Activated T-helper 1 cell treated with anti-CD3 and anti-CD28 coated beads, Interleukin-12 subunit alpha, Interleukin-12 subunit beta, Interleukin-2, Interleukin-4 antibody, amounts not matched to agents 30 ng/mL and 10 ng/mL and 1 ng/mL, durations not matched to agents 14 hours and 24 hours and 36 hours (primary cell): Measurements from ENCODE around the gene TMEM221. TPM values are rescaled to one million over a fixed set of nuclear protein-coding genes. Genes with fewer than 3 reads are reported as not detected.

ENCODE experiments used
- DNase-seq: peaks from one replicate; pipeline ENCODE4 v3.0.0; 2021; ENCODE audit warnings: low spot score
- H3K27ac Mint-ChIP-seq: one replicate; pipeline ENCODE4 v1.8.0; 2021; ENCODE audit warnings: mild to moderate bottlenecking, mixed read lengths
- H3K27me3 Mint-ChIP-seq: one replicate; pipeline ENCODE4 v1.8.0; 2022; ENCODE audit warnings: mild to moderate bottlenecking, moderate library complexity, mixed read lengths; ENCODE audit not compliant: insufficient read depth
- H3K36me3 Mint-ChIP-seq: one replicate; pipeline ENCODE4 v1.8.0; 2021; ENCODE audit warnings: low read depth, mixed read lengths
- H3K4me1 Mint-ChIP-seq: one replicate; pipeline ENCODE4 v1.8.0; 2021; ENCODE audit warnings: low read depth, mixed read lengths
- H3K4me3 Mint-ChIP-seq: one replicate; pipeline ENCODE4 v1.8.0; 2021; ENCODE audit warnings: mild to moderate bottlenecking, moderate library complexity, mixed read lengths
- H3K9me3 Mint-ChIP-seq: one replicate; pipeline ENCODE4 v1.8.0; 2021; ENCODE audit warnings: mixed read lengths
- intact Hi-C: fragments of 100-400 bp; cut with micrococcal nuclease; formaldehyde crosslinking; loops from one replicate; pipeline ENCODE4 v1.15.1; 2024
- total RNA-seq: library from RNA; stranded (reverse); gene quantifications from 2 replicates; pipeline ENCODE4 v1.2.3, GENCODE V29; 2022

The TMEM221 gene
- total RNA-seq, 1 donor from 2014 or later: not detected

DNA sequence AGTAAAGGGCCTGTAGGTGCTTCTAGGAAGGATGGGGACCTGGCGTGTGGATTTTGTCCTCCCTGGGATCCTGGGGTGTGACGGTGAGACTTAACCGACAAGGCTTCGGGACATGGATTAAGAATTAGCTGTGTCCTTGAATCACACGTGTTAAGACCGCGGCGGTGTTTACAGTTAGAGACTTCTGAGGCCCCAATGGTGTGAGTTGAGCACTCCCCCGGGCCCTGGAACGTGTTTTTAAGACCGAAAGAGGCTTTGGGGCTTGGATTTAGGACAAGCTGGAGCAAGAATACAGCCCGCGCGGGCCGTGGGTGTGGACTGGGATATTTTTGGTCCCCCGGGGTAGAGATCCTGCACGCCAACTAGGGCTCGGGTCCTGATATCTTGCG is 20.6 kb upstream of the TMEM221 start:
- no peak for DNase-seq
- peak overlapping the region; percentile 63 for H3K27ac Mint-ChIP-seq
- intact Hi-C loops: loop anchor here (1.0 kb wide), 3 partner anchors 16 to 66 kb away; no protein-coding TSS in a partner anchor
- no peaks in the 10 kb centered on the region for H3K9me3 Mint-ChIP-seq
- peak overlapping the region; percentile 89 for H3K4me3 Mint-ChIP-seq
- no peaks in the 10 kb centered on the region for H3K36me3 Mint-ChIP-seq
- peaks cover 30% of the 10 kb centered on the region for H3K4me1 Mint-ChIP-seq
- H3K27me3 Mint-ChIP-seq: peaks cover 28% of the 10 kb centered on the region

DNA sequence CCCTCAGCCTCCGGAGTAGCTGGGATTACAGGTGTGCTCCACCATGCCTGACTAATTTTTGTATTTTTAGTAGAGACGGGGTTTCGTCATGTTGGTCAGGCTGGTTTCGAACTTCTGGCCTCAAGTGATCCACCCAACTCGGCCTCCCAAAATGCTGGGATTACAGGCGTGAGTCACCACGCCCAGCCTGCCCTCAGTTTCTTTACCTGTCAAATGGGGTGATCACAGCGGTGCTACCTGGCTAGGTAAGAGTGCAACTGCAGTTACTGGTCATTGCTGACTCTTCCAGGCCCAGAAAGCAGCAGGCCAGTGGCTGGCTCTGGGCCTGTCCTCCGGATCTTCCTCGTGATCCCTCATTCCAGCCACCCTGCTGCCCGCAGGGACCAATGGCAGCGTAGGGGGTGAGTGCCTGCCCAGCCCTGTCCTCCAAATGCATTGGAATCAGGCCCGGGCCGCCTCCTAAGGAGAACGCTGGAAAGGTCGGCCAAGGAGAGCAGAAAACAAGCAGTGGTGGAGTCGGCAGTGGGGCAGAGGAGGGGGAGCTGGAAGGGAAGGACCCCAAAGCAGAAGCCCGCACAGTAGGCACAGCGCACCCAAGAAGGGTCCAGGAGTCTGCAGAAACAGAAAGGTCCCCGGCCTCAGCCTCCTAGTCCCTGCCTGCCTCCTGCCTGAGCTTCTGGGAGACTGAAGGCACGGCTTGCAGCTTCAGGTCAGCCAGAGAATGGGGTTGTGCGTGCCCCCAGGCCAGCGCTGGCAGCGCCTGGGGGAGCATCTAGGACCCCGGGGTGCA is 20.0 kb upstream of the TMEM221 start:
- H3K27ac Mint-ChIP-seq: no peak overlapping the region
- no peak for DNase-seq
- H3K9me3 Mint-ChIP-seq: no peaks in the 10 kb centered on the region
- intact Hi-C loops: loop anchor here (1.0 kb wide), 3 partner anchors 15 to 65 kb away; no protein-coding TSS in a partner anchor
- peaks cover 30% of the 10 kb centered on the region for H3K4me1 Mint-ChIP-seq
- H3K4me3 Mint-ChIP-seq: peak overlapping the region; percentile 89
- H3K36me3 Mint-ChIP-seq: no peaks in the 10 kb centered on the region
- H3K27me3 Mint-ChIP-seq: peaks cover 28% of the 10 kb centered on the region

DNA sequence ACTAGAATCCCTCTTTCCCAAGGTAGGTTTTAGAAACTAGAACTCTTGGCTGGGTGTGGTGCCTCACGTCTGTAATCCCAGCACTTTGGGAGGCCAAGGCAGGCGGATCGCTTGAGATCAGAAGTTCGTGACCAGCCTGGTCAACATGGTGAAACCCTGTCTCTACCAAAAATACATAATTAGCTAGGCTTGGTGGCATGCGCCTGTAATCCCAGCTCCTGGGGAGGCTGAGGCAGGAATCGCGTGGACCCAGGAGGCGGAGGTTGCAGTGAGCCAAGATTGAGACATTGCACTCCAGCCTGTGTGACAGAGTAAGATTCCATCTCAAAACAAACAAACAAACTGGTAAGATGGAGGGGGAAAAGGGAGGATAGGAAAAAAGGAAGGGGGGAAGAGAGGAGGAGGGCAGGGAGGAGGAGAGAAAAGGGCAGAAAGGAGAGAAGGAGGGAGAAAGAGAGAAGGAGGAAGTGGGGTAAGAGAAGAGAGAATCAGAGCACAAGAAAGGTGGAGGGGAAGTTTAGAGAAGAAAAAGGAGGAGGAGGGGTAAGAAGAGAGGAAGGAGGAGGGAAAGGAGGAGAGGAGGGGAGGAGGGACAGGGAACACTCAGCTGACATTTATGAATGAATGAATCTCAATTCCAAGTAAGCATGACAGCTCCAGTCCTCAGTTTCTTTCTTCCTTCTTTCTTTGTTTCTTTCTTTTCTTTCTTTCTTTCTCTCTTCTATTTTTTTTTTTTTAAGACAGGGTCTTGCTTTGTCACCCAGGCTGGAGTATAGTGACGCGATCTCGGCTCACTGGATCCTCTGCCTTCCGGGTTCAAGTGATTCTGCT is 19.2 kb upstream of the TMEM221 start:
- intact Hi-C loops: no loop called here
- H3K9me3 Mint-ChIP-seq: no peaks in the 10 kb centered on the region
- no peak overlapping the region for H3K4me3 Mint-ChIP-seq

DNA sequence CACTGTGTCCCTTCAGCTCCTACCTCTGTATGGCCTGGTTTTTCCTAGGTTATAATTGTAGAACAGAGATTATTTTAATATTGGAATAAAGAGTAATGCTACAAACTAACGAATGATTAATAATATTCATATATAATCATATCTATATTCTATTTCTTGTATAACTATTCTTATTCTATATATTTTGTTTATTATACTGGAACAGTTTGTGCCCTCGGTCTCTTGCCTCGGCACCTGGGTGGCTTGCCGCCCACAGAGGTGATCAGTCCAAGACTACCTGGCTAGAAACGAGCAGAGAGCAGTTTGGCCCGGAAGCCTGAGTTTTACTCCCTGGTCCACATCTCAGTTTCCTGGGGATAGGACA is 18.0 kb upstream of the TMEM221 start:
- Mint-ChIP-seq H3K36me3 (no peaks in the 10 kb centered on the region), H3K27ac (no peak overlapping the region), H3K4me3 (no peak overlapping the region), H3K27me3 (peaks cover 23% of the 10 kb centered on the region), H3K9me3 (no peaks in the 10 kb centered on the region), H3K4me1 (peaks cover 23% of the 10 kb centered on the region)
- DNase-seq: no peak
- intact Hi-C loops: loop anchor here (1.0 kb wide), 5 partner anchors 25 to 174 kb away; no protein-coding TSS in a partner anchor

More for the DNA sequence above, 19.2 kb upstream of the TMEM221 start:
- Mint-ChIP-seq H3K27me3 (peaks cover 26% of the 10 kb centered on the region), H3K4me1 (peaks cover 23% of the 10 kb centered on the region), H3K36me3 (no peaks in the 10 kb centered on the region), H3K27ac (no peak overlapping the region)
- no peak for DNase-seq

DNA sequence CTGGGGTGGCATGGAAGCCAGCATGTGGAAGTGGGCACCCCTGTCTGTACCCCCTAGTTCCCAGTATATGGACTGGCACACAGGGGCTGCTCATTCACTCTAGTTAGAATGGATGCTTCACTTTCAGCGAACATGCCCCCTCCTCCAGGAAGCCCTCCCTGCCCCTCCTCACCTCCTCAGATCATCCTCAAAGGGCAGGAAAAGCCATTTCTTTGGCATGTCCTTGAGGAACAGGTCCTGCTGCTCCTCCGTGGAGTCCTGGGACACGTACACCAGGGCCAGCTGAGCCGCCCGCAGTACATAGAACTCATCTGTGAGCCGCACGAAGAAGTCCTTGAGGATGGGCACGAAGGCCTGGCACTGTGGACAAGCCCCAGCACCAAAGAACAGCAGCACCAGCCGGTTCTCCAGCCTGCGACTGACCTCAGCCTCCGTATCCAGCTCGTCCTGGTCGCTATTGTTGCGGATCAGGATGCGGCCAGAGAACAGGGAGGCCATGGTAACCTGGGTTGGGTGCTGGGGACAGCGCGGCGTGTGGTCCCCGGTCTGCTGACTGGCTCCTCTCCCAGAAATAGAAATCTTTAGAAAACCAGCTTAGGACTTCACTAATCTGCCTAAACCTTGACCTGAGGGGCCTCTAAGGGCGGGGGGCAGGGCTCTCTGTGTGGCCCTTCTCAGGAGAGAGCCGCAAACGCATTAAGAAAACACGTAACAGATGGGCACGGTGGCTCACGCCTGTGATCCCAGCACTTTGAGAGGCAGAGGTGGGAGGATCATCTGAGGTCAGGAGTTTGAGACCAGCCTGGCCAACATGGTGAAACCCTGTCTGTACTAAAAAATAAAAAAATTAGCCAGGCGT is 12.1 kb upstream of the TMEM221 start, which contains the start of gene NXNL1:
Gene NXNL1, minus strand, starts transcription at position 555 of the 859 bp plus-strand sequence. Its CDS starts 57 bp downstream, at position 498.
- intact Hi-C loops: no loop called here
- H3K36me3 Mint-ChIP-seq: no peaks in the 10 kb centered on the region
- H3K27me3 Mint-ChIP-seq: peaks cover 20% of the 10 kb centered on the region
- no peaks in the 10 kb centered on the region for H3K4me1 Mint-ChIP-seq
- no peak for DNase-seq
- H3K9me3 Mint-ChIP-seq: no peaks in the 10 kb centered on the region
- H3K4me3 Mint-ChIP-seq: no peak within 1 kb of the TSS
- H3K27ac Mint-ChIP-seq: no peak within 1 kb of the TSS

DNA sequence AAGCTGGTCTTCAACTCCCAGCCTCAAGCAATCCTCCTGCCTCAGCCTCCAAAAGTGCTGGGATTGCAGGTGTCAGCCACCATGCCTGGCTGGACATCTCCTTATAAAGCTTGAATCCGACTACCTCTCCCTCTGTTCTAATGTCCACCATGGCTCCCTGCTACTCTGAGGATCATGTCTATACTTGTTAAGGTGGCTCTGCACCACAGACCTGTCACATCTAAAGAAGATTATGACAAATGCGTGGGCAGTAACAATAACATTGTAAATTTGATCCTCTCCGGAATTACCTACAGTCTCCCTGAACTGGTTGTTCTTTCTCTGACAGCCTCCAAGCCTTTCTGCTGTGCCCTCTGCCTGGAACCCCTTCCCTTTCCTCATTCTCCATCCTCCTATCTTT is 10.5 kb upstream of the TMEM221 start:
- H3K27ac Mint-ChIP-seq: no peak overlapping the region
- peaks cover 31% of the 10 kb centered on the region for H3K27me3 Mint-ChIP-seq
- intact Hi-C loops: no loop called here
- H3K9me3 Mint-ChIP-seq: no peaks in the 10 kb centered on the region
- no peak for DNase-seq
- H3K4me1 Mint-ChIP-seq: no peaks in the 10 kb centered on the region
- H3K36me3 Mint-ChIP-seq: no peaks in the 10 kb centered on the region
- H3K4me3 Mint-ChIP-seq: no peak overlapping the region

DNA sequence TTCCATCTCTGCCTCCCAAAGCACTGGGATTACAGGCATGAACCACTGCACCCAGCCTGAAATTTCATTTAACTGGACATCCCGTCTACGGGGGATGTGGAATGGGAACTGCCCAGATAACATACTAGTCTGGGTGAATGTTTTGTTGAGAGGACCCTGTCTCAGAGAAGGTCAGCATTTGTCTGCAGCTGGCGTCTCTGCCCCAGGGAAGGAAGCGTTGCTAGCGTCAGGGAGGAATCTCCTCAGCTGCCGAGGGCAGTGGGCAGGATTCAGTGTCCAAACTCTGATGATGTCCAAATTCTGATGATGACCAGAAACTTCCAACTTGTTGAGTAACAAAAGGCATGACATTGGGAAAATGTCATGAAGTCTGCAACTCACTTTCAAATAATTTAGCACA is 9.1 kb upstream of the TMEM221 start:
- no peak overlapping the region for H3K4me3 Mint-ChIP-seq
- no peaks in the 10 kb centered on the region for H3K9me3 Mint-ChIP-seq
- H3K27ac Mint-ChIP-seq: no peak overlapping the region
- intact Hi-C loops: no loop called here
- no peaks in the 10 kb centered on the region for H3K4me1 Mint-ChIP-seq
- no peaks in the 10 kb centered on the region for H3K36me3 Mint-ChIP-seq
- peaks cover 33% of the 10 kb centered on the region for H3K27me3 Mint-ChIP-seq
- DNase-seq: no peak

DNA sequence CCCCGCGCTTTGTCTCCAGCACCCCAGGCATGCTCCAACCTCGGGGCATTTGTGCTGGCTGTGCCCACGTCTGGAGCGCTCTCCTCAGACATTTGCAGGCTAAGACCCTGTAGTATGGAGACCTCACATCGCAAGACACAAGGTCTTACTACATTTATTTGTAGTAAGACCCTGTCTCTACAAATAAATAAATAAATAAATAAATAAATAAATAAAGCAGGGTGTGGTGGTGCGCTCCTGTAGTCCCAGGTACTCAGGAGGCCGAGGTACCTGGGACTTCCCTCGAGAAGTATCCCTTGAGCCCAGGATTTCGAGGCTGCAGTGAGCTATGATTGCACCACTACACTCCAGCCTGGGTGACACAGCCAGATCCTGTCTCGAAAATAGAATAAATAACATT is 7.7 kb upstream of the TMEM221 start:
- no peaks in the 10 kb centered on the region for H3K9me3 Mint-ChIP-seq
- intact Hi-C loops: no loop called here
- H3K36me3 Mint-ChIP-seq: no peaks in the 10 kb centered on the region
- no peaks in the 10 kb centered on the region for H3K4me1 Mint-ChIP-seq
- H3K27ac Mint-ChIP-seq: no peak overlapping the region
- DNase-seq: no peak
- H3K4me3 Mint-ChIP-seq: no peak overlapping the region
- peaks cover 33% of the 10 kb centered on the region for H3K27me3 Mint-ChIP-seq

DNA sequence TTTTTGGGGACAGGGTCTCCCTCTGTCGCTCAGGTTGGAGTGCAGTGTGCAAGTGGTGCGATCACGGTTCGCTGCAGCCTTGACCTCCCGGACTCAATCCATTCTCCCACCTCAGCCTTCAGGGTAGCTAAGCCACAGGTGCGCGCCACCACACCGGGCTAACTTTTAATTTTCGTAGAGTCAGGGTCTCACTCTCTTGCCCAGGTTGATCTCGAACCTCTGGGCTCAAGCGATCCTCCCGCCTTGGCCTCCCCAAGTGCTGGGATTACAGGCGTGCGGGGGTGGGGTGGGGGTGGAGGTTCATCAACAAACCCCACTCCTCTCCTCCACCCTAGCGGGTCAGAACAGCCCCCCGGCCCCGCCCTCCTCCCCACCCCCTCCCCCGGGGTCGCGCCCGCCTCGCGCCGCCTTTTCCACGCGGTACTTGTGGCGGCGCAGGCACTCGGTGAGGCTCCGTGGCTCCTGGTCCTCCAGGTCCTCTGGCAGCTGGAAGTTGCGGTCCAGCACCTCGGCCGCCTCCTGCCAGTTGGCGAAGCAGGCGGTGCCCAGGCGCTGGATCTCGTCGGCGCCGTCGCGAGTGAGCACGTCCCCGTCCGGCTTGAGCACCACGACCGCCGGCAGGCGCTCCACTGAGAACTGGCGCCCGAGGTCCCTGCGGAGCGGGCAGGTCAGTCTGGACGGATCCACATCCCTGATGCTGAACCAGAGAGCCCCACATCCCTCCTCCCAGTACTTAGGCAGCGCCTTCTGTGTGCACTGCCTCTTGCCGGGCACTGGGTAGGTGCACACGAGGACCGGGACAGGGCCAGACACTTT is 7.0 kb upstream of the TMEM221 start:
- Mint-ChIP-seq H3K4me1 (peaks cover 5% of the 10 kb centered on the region), H3K27ac (no peak overlapping the region), H3K27me3 (peaks cover 33% of the 10 kb centered on the region), H3K4me3 (no peak overlapping the region), H3K9me3 (no peaks in the 10 kb centered on the region), H3K36me3 (no peaks in the 10 kb centered on the region)
- intact Hi-C loops: no loop called here
- no peak for DNase-seq

DNA sequence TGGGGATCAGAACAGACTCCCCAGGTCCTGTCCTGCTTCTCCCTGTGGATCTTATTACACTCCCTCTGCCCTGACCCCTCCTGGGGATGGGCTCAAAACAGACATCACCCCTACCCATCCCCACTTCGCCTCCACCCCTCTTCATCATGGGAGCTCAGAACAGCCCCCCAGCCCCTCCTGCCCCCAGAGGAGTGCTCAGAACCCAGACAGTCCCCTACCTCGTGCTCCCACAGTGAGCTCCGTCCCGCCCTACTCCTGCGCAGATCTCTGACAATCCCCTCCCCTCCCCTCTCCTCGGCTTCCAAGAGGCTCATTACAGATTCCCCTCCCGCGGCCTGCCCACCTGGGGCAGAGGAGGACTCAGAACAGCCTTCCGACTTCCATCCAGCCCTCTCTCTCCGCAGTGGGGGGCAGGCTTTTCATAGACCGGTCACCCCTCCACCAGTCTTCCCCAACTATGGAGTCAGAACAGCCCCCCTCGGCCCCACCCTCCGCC is 6.2 kb upstream of the TMEM221 start:
- Mint-ChIP-seq H3K36me3 (no peaks in the 10 kb centered on the region), H3K27ac (no peak overlapping the region), H3K4me1 (peaks cover 13% of the 10 kb centered on the region), H3K9me3 (no peaks in the 10 kb centered on the region), H3K4me3 (no peak overlapping the region), H3K27me3 (peaks cover 35% of the 10 kb centered on the region)
- intact Hi-C loops: loop anchor here (5.0 kb wide), 3 partner anchors 47 to 403 kb away; partner anchors contain the start of genes BST2, COLGALT1 and RPL18A
- DNase-seq: no peak

DNA sequence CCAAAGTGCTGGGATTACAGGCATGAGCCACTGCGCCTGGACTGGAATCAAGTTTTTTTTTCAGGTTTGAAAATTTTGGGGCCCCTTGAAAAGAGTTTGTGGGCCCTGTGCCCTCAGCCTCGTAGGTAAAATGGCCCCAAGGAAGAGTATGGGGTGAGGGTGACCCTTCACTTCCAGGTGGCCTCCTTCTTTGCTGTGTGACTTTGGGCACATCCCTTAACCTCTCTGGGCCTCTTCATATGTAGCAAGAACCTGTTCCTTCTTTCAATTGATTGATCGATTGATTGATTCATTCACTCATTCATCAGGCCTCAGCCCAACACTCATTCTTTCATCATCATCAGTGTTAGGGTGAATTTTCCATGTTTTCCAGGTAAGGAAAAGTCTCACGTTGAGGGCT is 3.4 kb upstream of the TMEM221 start:
- H3K4me1 Mint-ChIP-seq: peaks cover 13% of the 10 kb centered on the region
- H3K27me3 Mint-ChIP-seq: peaks cover 34% of the 10 kb centered on the region
- H3K36me3 Mint-ChIP-seq: no peaks in the 10 kb centered on the region
- no peak for DNase-seq
- no peaks in the 10 kb centered on the region for H3K9me3 Mint-ChIP-seq
- intact Hi-C loops: loop anchor here (5.0 kb wide), 3 partner anchors 45 to 405 kb away; partner anchors contain the start of genes BST2, COLGALT1 and RPL18A
- no peak overlapping the region for H3K4me3 Mint-ChIP-seq
- H3K27ac Mint-ChIP-seq: no peak overlapping the region
